ENCODE data around the gene CFAP299. TPM values are rescaled to one million over a fixed set of nuclear protein-coding genes. Genes with fewer than 3 reads are reported as not detected.
A peak's percentile ranks its signal among the peaks of the same experiment; 100 is the strongest.

The CFAP299 gene
- total and polyA plus RNA-seq, 2 of the 13 experiments (the other 11 are each of a cell fraction or from before 2014, with no cell fraction given), result not detected

- TF ChIP-seq ZBTB44 (CRISPR knock-in tag; IDR thresholded peaks at IDR 0.05) (no peak), CAMTA2 (CRISPR knock-in tag; IDR thresholded peaks at IDR 0.05; ENCODE audit: borderline replicate concordance) (no peak), NCOR1 (IDR thresholded peaks at IDR 0.05; ENCODE audit: borderline replicate concordance, low read length) (no peak), PAXIP1 (CRISPR knock-in tag; conservative IDR thresholded peaks at IDR 0.05) (no peak), RFX5 (IDR thresholded peaks at IDR 0.05; ENCODE audit: low read depth, low read length) (no peak), PRPF4 (IDR thresholded peaks at IDR 0.05; ENCODE audit: low read depth, low read length, poor library complexity, severe bottlenecking) (no peak), BCL6 (CRISPR knock-in tag; IDR thresholded peaks at IDR 0.05) (peak; percentile 74), ZNF784 (CRISPR knock-in tag; IDR thresholded peaks at IDR 0.05; ENCODE audit: borderline replicate concordance) (no peak), KDM4B (CRISPR knock-in tag; IDR thresholded peaks at IDR 0.05) (no peak), ZBTB8A (CRISPR knock-in tag; IDR thresholded peaks at IDR 0.05; ENCODE audit: borderline replicate concordance, low read depth) (no peak), ZNF275 (CRISPR knock-in tag; IDR thresholded peaks at IDR 0.05; ENCODE audit: borderline replicate concordance) (no peak), MAZ (IDR thresholded peaks at IDR 0.05; ENCODE audit: borderline replicate concordance, low read depth, low read length) (no peak), MAZ (CRISPR knock-in tag; IDR thresholded peaks at IDR 0.05; ENCODE audit: low read depth) (no peak), AGO2 (optimal IDR thresholded peaks at IDR 0.05; ENCODE audit: low read depth, low read length) (no peak), ZNF512B (CRISPR knock-in tag; IDR thresholded peaks at IDR 0.05; ENCODE audit: borderline replicate concordance) (no peak), ARID2 (CRISPR knock-in tag; IDR thresholded peaks at IDR 0.05; ENCODE audit: borderline replicate concordance) (no peak), CC2D1A (CRISPR knock-in tag; IDR thresholded peaks at IDR 0.05) (no peak)
Observed at GRCh38 chr4:80615099-80615498, 279.6 kb downstream of the CFAP299 start (continued).

Data from HepG2 (cell line).